Central memory CD8-positive, alpha-beta T cell (primary cell): ENCODE measurements around the gene HS6ST3.
"Not testable (repeated sequence)": the region's sequence is repeated elsewhere in the genome, so short reads cannot be mapped to it uniquely, and the experiment has no call there.

Experiments
- ATAC-seq: fragments of 150-1000 bp; cut with Tn5 transposase; replicated peaks from 2 replicates; pipeline ENCODE4 v1.10.0; 2022; ENCODE audit warnings: mild to moderate bottlenecking, moderate FRiP score, moderate number of reproducible peaks; ENCODE audit not compliant: poor library complexity, severe bottlenecking; ENCODE audit errors: extremely low read depth
- DNase-seq, 2 donors: peaks; one replicate each; pipeline ENCODE4 v3.0.0; 2021; ENCODE audit warnings: low spot score in 2 of 2
- H3K27ac Mint-ChIP-seq: one replicate; pipeline ENCODE4 v1.8.0; 2022; ENCODE audit warnings: low read depth, mild to moderate bottlenecking, moderate library complexity, mixed read lengths
- H3K27me3 Mint-ChIP-seq: one replicate; pipeline ENCODE4 v1.8.0; 2022; ENCODE audit warnings: mixed read lengths
- H3K36me3 Mint-ChIP-seq: one replicate; pipeline ENCODE4 v1.8.0; 2022; ENCODE audit warnings: mild to moderate bottlenecking, moderate library complexity, mixed read lengths; ENCODE audit not compliant: insufficient read depth
- H3K4me1 Mint-ChIP-seq: one replicate; pipeline ENCODE4 v1.8.0; 2022; ENCODE audit warnings: mixed read lengths
- H3K4me3 Mint-ChIP-seq: one replicate; pipeline ENCODE4 v1.8.0; 2022; ENCODE audit warnings: mild to moderate bottlenecking, moderate library complexity, mixed read lengths
- H3K9me3 Mint-ChIP-seq: one replicate; pipeline ENCODE4 v1.8.0; 2022; ENCODE audit warnings: mixed read lengths

The HS6ST3 gene

GRCh38 chr13:96769874-96770273, 680.0 kb downstream of the HS6ST3 start:
- H3K27me3 Mint-ChIP-seq = no peaks in the 10 kb centered on the region
- H3K4me1 Mint-ChIP-seq = no peaks in the 10 kb centered on the region
- no peak for DNase-seq
- no peak overlapping the region for H3K4me3 Mint-ChIP-seq
- ATAC-seq = no peak
- H3K36me3 Mint-ChIP-seq = no peaks in the 10 kb centered on the region
- no peak overlapping the region for H3K27ac Mint-ChIP-seq
- peaks cover 17% of the 10 kb centered on the region for H3K9me3 Mint-ChIP-seq

GRCh38 chr13:96771486-96772367, 681.8 kb downstream of the HS6ST3 start:
- Mint-ChIP-seq H3K36me3 (no peaks in the 10 kb centered on the region), H3K4me1 (no peaks in the 10 kb centered on the region), H3K27me3 (no peaks in the 10 kb centered on the region), H3K27ac (no peak overlapping the region), H3K4me3 (no peak overlapping the region), H3K9me3 (peaks cover 18% of the 10 kb centered on the region)
- ATAC-seq (no peak), DNase-seq (no peak)

GRCh38 chr13:96772426-96772825, 682.5 kb downstream of the HS6ST3 start:
- DNase-seq (no peak), ATAC-seq (no peak)
- no peaks in the 10 kb centered on the region for H3K36me3 Mint-ChIP-seq
- H3K4me3 Mint-ChIP-seq = no peak overlapping the region
- H3K9me3 Mint-ChIP-seq = peaks cover 23% of the 10 kb centered on the region
- H3K27ac Mint-ChIP-seq = no peak overlapping the region
- H3K4me1 Mint-ChIP-seq = no peaks in the 10 kb centered on the region
- H3K27me3 Mint-ChIP-seq = no peaks in the 10 kb centered on the region

GRCh38 chr13:96778302-96778701, 688.4 kb downstream of the HS6ST3 start:
- H3K27me3 Mint-ChIP-seq, DNase-seq, H3K4me1 Mint-ChIP-seq, H3K27ac Mint-ChIP-seq, ATAC-seq, H3K36me3 Mint-ChIP-seq, H3K4me3 Mint-ChIP-seq: not testable (repeated sequence)
- H3K9me3 Mint-ChIP-seq = peaks cover 35% of the 10 kb centered on the region

- DNase-seq = no peak
- no peak overlapping the region for H3K27ac Mint-ChIP-seq
- no peak overlapping the region for H3K4me3 Mint-ChIP-seq
- peaks cover 29% of the 10 kb centered on the region for H3K9me3 Mint-ChIP-seq
- no peaks in the 10 kb centered on the region for H3K4me1 Mint-ChIP-seq
- no peaks in the 10 kb centered on the region for H3K36me3 Mint-ChIP-seq
- ATAC-seq = no peak
- H3K27me3 Mint-ChIP-seq = no peaks in the 10 kb centered on the region
Measured at GRCh38 chr13:96779691-96780090, 689.8 kb downstream of the HS6ST3 start.

GRCh38 chr13:96780105-96780504, 690.2 kb downstream of the HS6ST3 start:
- Mint-ChIP-seq H3K36me3 (no peaks in the 10 kb centered on the region), H3K4me3 (no peak overlapping the region), H3K4me1 (no peaks in the 10 kb centered on the region), H3K27ac (no peak overlapping the region), H3K27me3 (no peaks in the 10 kb centered on the region), H3K9me3 (peaks cover 29% of the 10 kb centered on the region)
- no peak for ATAC-seq
- DNase-seq = no peak

GRCh38 chr13:96781141-96781540, 691.2 kb downstream of the HS6ST3 start:
- H3K27me3 Mint-ChIP-seq = no peaks in the 10 kb centered on the region
- ATAC-seq (no peak), DNase-seq (no peak)
- H3K4me3 Mint-ChIP-seq = no peak overlapping the region
- H3K9me3 Mint-ChIP-seq = peaks cover 26% of the 10 kb centered on the region
- no peaks in the 10 kb centered on the region for H3K36me3 Mint-ChIP-seq
- H3K27ac Mint-ChIP-seq = no peak overlapping the region
- H3K4me1 Mint-ChIP-seq = no peaks in the 10 kb centered on the region

- Mint-ChIP-seq H3K4me1 (no peaks in the 10 kb centered on the region), H3K4me3 (no peak overlapping the region), H3K9me3 (peaks cover 20% of the 10 kb centered on the region), H3K27me3 (no peaks in the 10 kb centered on the region), H3K36me3 (no peaks in the 10 kb centered on the region), H3K27ac (no peak overlapping the region)
- DNase-seq = no peak
- no peak for ATAC-seq
Measured at GRCh38 chr13:96782186-96782585, 692.3 kb downstream of the HS6ST3 start.

- Mint-ChIP-seq H3K27me3 (no peaks in the 10 kb centered on the region), H3K4me1 (no peaks in the 10 kb centered on the region), H3K27ac (no peak overlapping the region), H3K36me3 (no peaks in the 10 kb centered on the region), H3K4me3 (no peak overlapping the region), H3K9me3 (peaks cover 16% of the 10 kb centered on the region)
- ATAC-seq = no peak
- no peak for DNase-seq
Measured at GRCh38 chr13:96783057-96783456, 693.1 kb downstream of the HS6ST3 start.

GRCh38 chr13:96783511-96783910, 693.6 kb downstream of the HS6ST3 start:
- peaks cover 12% of the 10 kb centered on the region for H3K9me3 Mint-ChIP-seq
- DNase-seq (no peak), ATAC-seq (no peak)
- no peaks in the 10 kb centered on the region for H3K4me1 Mint-ChIP-seq
- no peaks in the 10 kb centered on the region for H3K36me3 Mint-ChIP-seq
- H3K27me3 Mint-ChIP-seq = no peaks in the 10 kb centered on the region
- no peak overlapping the region for H3K27ac Mint-ChIP-seq
- no peak overlapping the region for H3K4me3 Mint-ChIP-seq

- H3K9me3 Mint-ChIP-seq = no peaks in the 10 kb centered on the region
- H3K36me3 Mint-ChIP-seq = no peaks in the 10 kb centered on the region
- H3K4me1 Mint-ChIP-seq = no peaks in the 10 kb centered on the region
- ATAC-seq (no peak), DNase-seq (no peak)
- H3K4me3 Mint-ChIP-seq = no peak overlapping the region
- H3K27me3 Mint-ChIP-seq = no peaks in the 10 kb centered on the region
- no peak overlapping the region for H3K27ac Mint-ChIP-seq
Measured at GRCh38 chr13:96785986-96786385, 696.1 kb downstream of the HS6ST3 start.

- H3K27me3 Mint-ChIP-seq = no peaks in the 10 kb centered on the region
- no peaks in the 10 kb centered on the region for H3K36me3 Mint-ChIP-seq
- H3K4me3 Mint-ChIP-seq = no peak overlapping the region
- no peak for ATAC-seq
- no peak overlapping the region for H3K27ac Mint-ChIP-seq
- H3K9me3 Mint-ChIP-seq = no peaks in the 10 kb centered on the region
- no peak for DNase-seq
- no peaks in the 10 kb centered on the region for H3K4me1 Mint-ChIP-seq
Measured at GRCh38 chr13:96792188-96792587, 702.3 kb downstream of the HS6ST3 start.

- no peaks in the 10 kb centered on the region for H3K4me1 Mint-ChIP-seq
- H3K27ac Mint-ChIP-seq = no peak overlapping the region
- ATAC-seq (no peak), DNase-seq (no peak)
- no peaks in the 10 kb centered on the region for H3K9me3 Mint-ChIP-seq
- no peaks in the 10 kb centered on the region for H3K27me3 Mint-ChIP-seq
- no peak overlapping the region for H3K4me3 Mint-ChIP-seq
- no peaks in the 10 kb centered on the region for H3K36me3 Mint-ChIP-seq
Measured at GRCh38 chr13:96792736-96793403, 703.0 kb downstream of the HS6ST3 start.
